A549 (cell line): Measurements from ENCODE around the gene KRT14. TPM values are rescaled to one million over a fixed set of nuclear protein-coding genes. Genes with fewer than 3 reads are reported as not detected.
"Not testable (repeated sequence)": the region's sequence is repeated elsewhere in the genome, so short reads cannot be mapped to it uniquely, and the experiment has no call there.

ENCODE experiments used
- ATAC-seq, 2 experiments: fragments of 200-7000 bp in 1 of 2; fragments of >200 bp in 1 of 2; cut with Nextera tagmentation in 1 of 2; cut with Tn5 transposase in 1 of 2; 3 replicates each; pipeline versions ENCODE4 v1.8.0 to v1.9.1; 2018 to 2020; ENCODE audit warnings: mild to moderate bottlenecking in 1 of 2, moderate library complexity in 1 of 2
- CTCF ChIA-PET: fragments of 300-600 bp; sonication (Branson Sonifier 250); formaldehyde crosslinking; extraction: SDS; loops from one replicate; lab custom pipeline; 2021; ENCODE audit warnings: antibody characterized with exemption, inconsistent platforms; lab: Yijun Ruan, JAX
- POLR2A ChIA-PET: fragments of 350-600 bp; formaldehyde crosslinking; extraction: SDS; loops from one replicate; lab custom pipeline; 2021; ENCODE audit warnings: antibody characterized with exemption, inconsistent platforms; lab: Yijun Ruan, JAX
- DNase-seq, 2 experiments: peaks; one replicate each; pipeline versions ENCODE4 v3.0.0 to v3.0.0-alpha.2; 2011 to 2016; ENCODE audit warnings: low read depth in 1 of 2, low spot score in 1 of 2
- FAIRE-seq: peaks from 2 replicates; lab custom pipeline; 2011; peaks lifted over from hg19 to GRCh38; lab: Jason Lieb, UNC
- H3K27ac ChIP-seq, 2 experiments: fragments of >200 bp; sonication (Bioruptor Twin); formaldehyde crosslinking; 3 replicates each; pipeline ENCODE4 v1.5.1; 2016 to 2017
- H3K4me1 ChIP-seq: fragments of >200 bp; sonication (Bioruptor Twin); formaldehyde crosslinking; 3 replicates; pipeline ENCODE4 v1.6.1; 2016
- H3K4me2 ChIP-seq: fragments of >200 bp; sonication (Bioruptor Twin); formaldehyde crosslinking; 3 replicates; pipeline ENCODE4 v1.6.1; 2016
- H3K4me3 ChIP-seq: fragments of >200 bp; sonication (Bioruptor Twin); formaldehyde crosslinking; 3 replicates; pipeline ENCODE4 v1.5.1; 2016
- H3K9me3 ChIP-seq: fragments of >200 bp; sonication (Bioruptor Twin); formaldehyde crosslinking; 3 replicates; pipeline ENCODE4 v1.6.1; 2016
- CBX2 ChIP-seq: fragments of 200-600 bp; sonication (generic); IDR thresholded peaks from 2 replicates; pipeline ENCODE4 v1.6.1; 2016; ENCODE audit warnings: low read depth, mild to moderate bottlenecking, borderline replicate concordance
- EHF ChIP-seq: fragments of 250-450 bp; sonication (Bioruptor Pico); IDR thresholded peaks from 2 replicates; pipeline ENCODE4 v1.5.0; 2020; ENCODE audit warnings: mild to moderate bottlenecking
- EP300 ChIP-seq, 2 experiments: fragments of >200 bp; sonication (Bioruptor Twin); formaldehyde crosslinking; IDR thresholded peaks; 2 replicates in 1 of 2; 3 replicates in 1 of 2; pipeline ENCODE4 v1.6.1; 2016 to 2017
- GATA3 ChIP-seq: IDR thresholded peaks from 2 replicates; pipeline ENCODE4 v1.6.1; 2012; ENCODE audit warnings: borderline replicate concordance
- HOXA7 ChIP-seq: fragments of 250-450 bp; sonication (Bioruptor Pico); IDR thresholded peaks from 2 replicates; pipeline ENCODE4 v1.5.0; 2020; ENCODE audit warnings: mild to moderate bottlenecking, moderate library complexity
- MAZ ChIP-seq: fragments of 150-350 bp; IDR thresholded peaks from 2 replicates; pipeline ENCODE4 v1.6.1; 2014; ENCODE audit warnings: antibody characterized with exemption, low read depth, low read length, borderline replicate concordance
- POLR2AphosphoS2 ChIP-seq: conservative IDR thresholded peaks from 2 replicates; pipeline ENCODE4 v1.6.1; 2012; ENCODE audit warnings: low read length, improper control_type of control experiment, inconsistent platforms
- RAD21 ChIP-seq, 2 experiments: fragments of >200 bp in 1 of 2; sonication (Bioruptor Twin) in 1 of 2; formaldehyde crosslinking in 1 of 2; IDR thresholded peaks in 1 of 2; conservative IDR thresholded peaks in 1 of 2; 2 replicates in 1 of 2; 3 replicates in 1 of 2; pipeline ENCODE4 v1.6.1; 2012 to 2018; ENCODE audit warnings: inconsistent platforms in 1 of 2
- WGBS: methylation state at CpG from one replicate; pipeline ENCODE4 v1.1.6; 2017; ENCODE audit errors: missing lambda C conversion rate; 5-methylcytosine and 5-hydroxymethylcytosine counted together
- polyA plus RNA-seq, 4 experiments: library from polyadenylated mRNA; depleted of rRNA in 3 of 4; stranded (reverse); fragments of >200 nt; fragmentation: RNase III in 1 of 4; extraction: RNeasy Plus Mini Kit Qiagen cat#74134 plus additional on column Dnase treatment in 1 of 4; gene quantifications; 2 replicates in 3 of 4; 3 replicates in 1 of 4; pipeline ENCODE4 v1.2.3, GENCODE V29; 2011 to 2017
- TF ChIP-seq, protein P1 (sequence below): fragments of >200 bp; sonication (Bioruptor Twin); formaldehyde crosslinking; IDR thresholded peaks from 3 replicates; pipeline ENCODE4 v1.5.1; 2016
- TF ChIP-seq, protein P2 (sequence below): fragments of 450-650 bp; IDR thresholded peaks from 2 replicates; pipeline ENCODE4 v1.6.1; 2014; ENCODE audit warnings: antibody characterized with exemption
- TF ChIP-seq, protein P3 (sequence below): fragments of 250-450 bp; sonication (Bioruptor Pico); IDR thresholded peaks from 2 replicates; pipeline ENCODE4 v1.5.0; 2021; ENCODE audit warnings: mild to moderate bottlenecking, moderate library complexity, borderline replicate concordance
- TF ChIP-seq, protein P4 (sequence below): fragments of 150-350 bp; IDR thresholded peaks from 2 replicates; pipeline ENCODE4 v1.6.1; 2014; ENCODE audit warnings: low read depth, mild to moderate bottlenecking, low read length
- TF ChIP-seq, protein P5 (sequence below): IDR thresholded peaks from 2 replicates; pipeline ENCODE4 v1.6.1; 2012
- TF ChIP-seq, protein P6 (sequence below): fragments of 200-600 bp; sonication (generic); IDR thresholded peaks from 2 replicates; pipeline ENCODE4 v1.6.1; 2016; ENCODE audit warnings: antibody characterized with exemption, mild to moderate bottlenecking, moderate library complexity

The KRT14 gene
- polyA plus RNA-seq, 2 of the 4 experiments (the other 2 are of a cell fraction): 0.04 to 0.10 TPM

DNA sequence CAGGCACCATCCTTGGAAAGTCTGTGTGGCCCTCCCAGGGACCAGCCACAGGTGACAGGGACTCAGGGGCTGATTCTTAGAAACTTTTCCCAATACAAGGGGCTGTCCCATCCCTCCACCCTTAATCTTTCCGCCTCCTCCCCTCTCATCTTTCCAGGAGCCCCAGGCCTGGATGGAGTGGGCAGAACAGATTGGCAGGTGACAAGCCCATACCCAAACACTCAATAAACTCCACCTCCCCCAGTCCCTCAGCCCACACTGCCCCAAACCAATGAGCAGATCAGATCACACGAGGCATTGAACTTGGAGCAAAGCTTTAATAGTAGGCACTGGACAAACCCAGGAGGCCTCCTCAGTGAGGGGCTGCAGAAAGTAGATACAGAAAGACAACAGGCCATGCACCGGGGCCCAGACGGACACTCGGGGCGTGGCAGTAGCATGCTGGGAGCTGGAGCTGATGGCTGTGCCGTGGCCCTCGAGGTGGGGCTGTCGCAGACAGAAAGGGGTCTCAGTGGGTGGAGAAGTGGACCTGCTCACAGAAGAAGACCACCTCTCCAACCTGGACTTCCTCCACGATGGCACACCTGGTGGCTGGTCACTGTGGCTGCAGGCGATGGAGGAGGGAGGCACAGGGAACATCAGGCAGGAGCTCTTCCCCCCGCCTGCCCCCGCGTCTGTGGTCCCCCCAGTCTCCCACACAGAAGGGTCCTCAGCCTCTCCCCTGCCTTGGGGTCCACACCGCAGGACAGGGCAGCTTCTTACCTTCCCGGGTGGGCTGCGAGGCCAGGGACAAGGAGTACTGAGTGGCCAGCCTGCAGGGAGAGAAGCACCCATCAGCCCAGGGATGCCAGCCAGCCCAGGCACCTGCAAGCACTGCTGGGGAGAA, 39.6 kb upstream of the KRT14 start:
- CTCF ChIA-PET: interaction anchor here (0.8 to 9.5 kb wide), 3 partner anchors 22 to 77 kb away, joined by 3 to 56 read pairs (median 14); no protein-coding TSS in a partner anchor
- H3K9me3 ChIP-seq, H3K4me1 ChIP-seq, H3K4me3 ChIP-seq, ATAC-seq, H3K27ac ChIP-seq, H3K4me2 ChIP-seq, POLR2A ChIA-PET, FAIRE-seq, DNase-seq: not testable (repeated sequence)
- WGBS: 73% methylated on average over 14 of the region's 17 CpGs

DNA sequence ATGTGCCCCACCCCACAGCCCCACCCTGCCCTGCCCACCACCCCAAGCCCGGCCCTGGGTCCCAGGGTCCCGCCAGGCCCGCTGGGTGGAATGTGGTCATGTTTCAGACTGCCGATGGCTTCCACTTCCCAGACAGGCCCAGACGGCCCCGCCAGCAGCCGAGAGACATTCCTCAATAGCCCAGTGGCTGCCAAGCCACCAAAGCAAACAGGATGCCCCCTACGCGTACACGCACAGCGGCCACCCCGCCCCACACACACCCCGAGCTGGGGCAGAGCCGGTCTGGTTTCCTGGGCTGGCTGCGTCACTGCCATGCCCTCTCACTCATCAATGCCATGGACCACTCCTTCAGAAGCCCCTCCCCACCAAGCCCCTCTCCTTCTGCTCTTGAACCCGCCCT, 38.9 kb upstream of the KRT14 start:
- ATAC-seq (no peak), DNase-seq (peak in 1 of 2 experiments; percentile 33), FAIRE-seq (no peak)
- WGBS: 25% methylated on average over 1 of the region's 16 CpGs
- Histone ChIP-seq H3K4me3 (no peak overlapping the region), H3K27ac (no peak overlapping the region), H3K4me1 (peaks cover 9% of the 10 kb centered on the region; the same call in 2 of the 3 replicates), H3K9me3 (no peaks in the 10 kb centered on the region), H3K4me2 (no peak overlapping the region)
- TF ChIP-seq MAZ: no peak
- TF ChIP-seq, protein P1, sequence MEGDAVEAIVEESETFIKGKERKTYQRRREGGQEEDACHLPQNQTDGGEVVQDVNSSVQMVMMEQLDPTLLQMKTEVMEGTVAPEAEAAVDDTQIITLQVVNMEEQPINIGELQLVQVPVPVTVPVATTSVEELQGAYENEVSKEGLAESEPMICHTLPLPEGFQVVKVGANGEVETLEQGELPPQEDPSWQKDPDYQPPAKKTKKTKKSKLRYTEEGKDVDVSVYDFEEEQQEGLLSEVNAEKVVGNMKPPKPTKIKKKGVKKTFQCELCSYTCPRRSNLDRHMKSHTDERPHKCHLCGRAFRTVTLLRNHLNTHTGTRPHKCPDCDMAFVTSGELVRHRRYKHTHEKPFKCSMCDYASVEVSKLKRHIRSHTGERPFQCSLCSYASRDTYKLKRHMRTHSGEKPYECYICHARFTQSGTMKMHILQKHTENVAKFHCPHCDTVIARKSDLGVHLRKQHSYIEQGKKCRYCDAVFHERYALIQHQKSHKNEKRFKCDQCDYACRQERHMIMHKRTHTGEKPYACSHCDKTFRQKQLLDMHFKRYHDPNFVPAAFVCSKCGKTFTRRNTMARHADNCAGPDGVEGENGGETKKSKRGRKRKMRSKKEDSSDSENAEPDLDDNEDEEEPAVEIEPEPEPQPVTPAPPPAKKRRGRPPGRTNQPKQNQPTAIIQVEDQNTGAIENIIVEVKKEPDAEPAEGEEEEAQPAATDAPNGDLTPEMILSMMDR: no peak
- TF ChIP-seq CBX2: no peak
- TF ChIP-seq, protein P2, sequence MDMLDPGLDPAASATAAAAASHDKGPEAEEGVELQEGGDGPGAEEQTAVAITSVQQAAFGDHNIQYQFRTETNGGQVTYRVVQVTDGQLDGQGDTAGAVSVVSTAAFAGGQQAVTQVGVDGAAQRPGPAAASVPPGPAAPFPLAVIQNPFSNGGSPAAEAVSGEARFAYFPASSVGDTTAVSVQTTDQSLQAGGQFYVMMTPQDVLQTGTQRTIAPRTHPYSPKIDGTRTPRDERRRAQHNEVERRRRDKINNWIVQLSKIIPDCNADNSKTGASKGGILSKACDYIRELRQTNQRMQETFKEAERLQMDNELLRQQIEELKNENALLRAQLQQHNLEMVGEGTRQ: no peak
- TF ChIP-seq HOXA7 (CRISPR knock-in tag): no peak
- TF ChIP-seq, protein P3, sequence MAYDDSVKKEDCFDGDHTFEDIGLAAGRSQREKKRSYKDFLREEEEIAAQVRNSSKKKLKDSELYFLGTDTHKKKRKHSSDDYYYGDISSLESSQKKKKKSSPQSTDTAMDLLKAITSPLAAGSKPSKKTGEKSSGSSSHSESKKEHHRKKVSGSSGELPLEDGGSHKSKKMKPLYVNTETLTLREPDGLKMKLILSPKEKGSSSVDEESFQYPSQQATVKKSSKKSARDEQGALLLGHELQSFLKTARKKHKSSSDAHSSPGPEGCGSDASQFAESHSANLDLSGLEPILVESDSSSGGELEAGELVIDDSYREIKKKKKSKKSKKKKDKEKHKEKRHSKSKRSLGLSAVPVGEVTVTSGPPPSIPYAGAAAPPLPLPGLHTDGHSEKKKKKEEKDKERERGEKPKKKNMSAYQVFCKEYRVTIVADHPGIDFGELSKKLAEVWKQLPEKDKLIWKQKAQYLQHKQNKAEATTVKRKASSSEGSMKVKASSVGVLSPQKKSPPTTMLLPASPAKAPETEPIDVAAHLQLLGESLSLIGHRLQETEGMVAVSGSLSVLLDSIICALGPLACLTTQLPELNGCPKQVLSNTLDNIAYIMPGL (CRISPR knock-in tag): no peak
- TF ChIP-seq, protein P4, sequence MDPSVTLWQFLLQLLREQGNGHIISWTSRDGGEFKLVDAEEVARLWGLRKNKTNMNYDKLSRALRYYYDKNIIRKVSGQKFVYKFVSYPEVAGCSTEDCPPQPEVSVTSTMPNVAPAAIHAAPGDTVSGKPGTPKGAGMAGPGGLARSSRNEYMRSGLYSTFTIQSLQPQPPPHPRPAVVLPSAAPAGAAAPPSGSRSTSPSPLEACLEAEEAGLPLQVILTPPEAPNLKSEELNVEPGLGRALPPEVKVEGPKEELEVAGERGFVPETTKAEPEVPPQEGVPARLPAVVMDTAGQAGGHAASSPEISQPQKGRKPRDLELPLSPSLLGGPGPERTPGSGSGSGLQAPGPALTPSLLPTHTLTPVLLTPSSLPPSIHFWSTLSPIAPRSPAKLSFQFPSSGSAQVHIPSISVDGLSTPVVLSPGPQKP: no peak
- no peak for TF ChIP-seq GATA3
- TF ChIP-seq, protein P5, sequence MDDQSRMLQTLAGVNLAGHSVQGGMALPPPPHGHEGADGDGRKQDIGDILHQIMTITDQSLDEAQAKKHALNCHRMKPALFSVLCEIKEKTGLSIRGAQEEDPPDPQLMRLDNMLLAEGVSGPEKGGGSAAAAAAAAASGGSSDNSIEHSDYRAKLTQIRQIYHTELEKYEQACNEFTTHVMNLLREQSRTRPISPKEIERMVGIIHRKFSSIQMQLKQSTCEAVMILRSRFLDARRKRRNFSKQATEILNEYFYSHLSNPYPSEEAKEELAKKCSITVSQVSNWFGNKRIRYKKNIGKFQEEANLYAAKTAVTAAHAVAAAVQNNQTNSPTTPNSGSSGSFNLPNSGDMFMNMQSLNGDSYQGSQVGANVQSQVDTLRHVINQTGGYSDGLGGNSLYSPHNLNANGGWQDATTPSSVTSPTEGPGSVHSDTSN: no peak
- TF ChIP-seq, protein P6, sequence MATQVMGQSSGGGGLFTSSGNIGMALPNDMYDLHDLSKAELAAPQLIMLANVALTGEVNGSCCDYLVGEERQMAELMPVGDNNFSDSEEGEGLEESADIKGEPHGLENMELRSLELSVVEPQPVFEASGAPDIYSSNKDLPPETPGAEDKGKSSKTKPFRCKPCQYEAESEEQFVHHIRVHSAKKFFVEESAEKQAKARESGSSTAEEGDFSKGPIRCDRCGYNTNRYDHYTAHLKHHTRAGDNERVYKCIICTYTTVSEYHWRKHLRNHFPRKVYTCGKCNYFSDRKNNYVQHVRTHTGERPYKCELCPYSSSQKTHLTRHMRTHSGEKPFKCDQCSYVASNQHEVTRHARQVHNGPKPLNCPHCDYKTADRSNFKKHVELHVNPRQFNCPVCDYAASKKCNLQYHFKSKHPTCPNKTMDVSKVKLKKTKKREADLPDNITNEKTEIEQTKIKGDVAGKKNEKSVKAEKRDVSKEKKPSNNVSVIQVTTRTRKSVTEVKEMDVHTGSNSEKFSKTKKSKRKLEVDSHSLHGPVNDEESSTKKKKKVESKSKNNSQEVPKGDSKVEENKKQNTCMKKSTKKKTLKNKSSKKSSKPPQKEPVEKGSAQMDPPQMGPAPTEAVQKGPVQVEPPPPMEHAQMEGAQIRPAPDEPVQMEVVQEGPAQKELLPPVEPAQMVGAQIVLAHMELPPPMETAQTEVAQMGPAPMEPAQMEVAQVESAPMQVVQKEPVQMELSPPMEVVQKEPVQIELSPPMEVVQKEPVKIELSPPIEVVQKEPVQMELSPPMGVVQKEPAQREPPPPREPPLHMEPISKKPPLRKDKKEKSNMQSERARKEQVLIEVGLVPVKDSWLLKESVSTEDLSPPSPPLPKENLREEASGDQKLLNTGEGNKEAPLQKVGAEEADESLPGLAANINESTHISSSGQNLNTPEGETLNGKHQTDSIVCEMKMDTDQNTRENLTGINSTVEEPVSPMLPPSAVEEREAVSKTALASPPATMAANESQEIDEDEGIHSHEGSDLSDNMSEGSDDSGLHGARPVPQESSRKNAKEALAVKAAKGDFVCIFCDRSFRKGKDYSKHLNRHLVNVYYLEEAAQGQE: no peak
- no peak for TF ChIP-seq EP300 (IDR thresholded peaks at IDR 0.05)
- no peak for TF ChIP-seq RAD21 (conservative IDR thresholded peaks at IDR 0.05 in 1 of 2, IDR thresholded peaks at IDR 0.05 in 1 of 2)
- TF ChIP-seq POLR2AphosphoS2: no peak
- no peak for TF ChIP-seq EHF
- ChIA-PET CTCF (interaction anchor here (3.7 to 9.5 kb wide), 2 partner anchors 23 to 76 kb away, joined by 14 to 56 read pairs; no protein-coding TSS in a partner anchor), POLR2A (no interaction called here)
